ENCODE data around the gene KLF9. TPM values are rescaled to one million over a fixed set of nuclear protein-coding genes. Genes with fewer than 3 reads are reported as not detected.

KLF9 gene
- total RNA-seq, 2 experiments from 2014 or later = 132 to 135 TPM

DNA sequence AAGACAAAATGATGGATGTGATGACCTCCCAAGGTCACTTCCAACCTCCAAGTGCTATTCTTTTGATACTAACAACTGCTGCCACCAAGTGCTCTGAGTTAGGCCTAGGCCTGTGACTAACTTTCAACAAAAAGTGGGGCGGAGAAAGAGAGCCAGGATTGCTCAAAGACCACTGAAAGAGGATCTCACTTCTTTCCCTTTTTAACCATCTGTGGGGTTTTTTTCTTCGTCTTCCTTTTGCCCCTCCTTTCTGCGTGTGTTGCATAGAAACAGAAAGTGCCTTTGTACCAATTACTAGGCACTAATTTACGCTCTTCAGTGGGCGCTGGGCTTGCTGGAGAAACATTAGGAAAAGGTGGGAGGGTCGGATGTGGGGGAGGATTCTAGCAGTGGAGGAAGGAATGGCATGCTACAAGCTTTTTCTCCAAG lies 8.0 kb downstream of the KLF9 start:
- no peak for ATAC-seq (ENCODE audit: poor library complexity)
- Mint-ChIP-seq H3K27ac (peak overlapping the region; percentile 71), H3K4me1 (ENCODE audit: low read depth) (peaks cover 88% of the 10 kb centered on the region), H3K27me3 (no peaks in the 10 kb centered on the region), H3K36me3 (ENCODE audit: low read depth) (peaks cover 16% of the 10 kb centered on the region), H3K9me3 (no peaks in the 10 kb centered on the region), H3K4me3 (peak overlapping the region; percentile 73)
- TF ChIP-seq, protein P1, sequence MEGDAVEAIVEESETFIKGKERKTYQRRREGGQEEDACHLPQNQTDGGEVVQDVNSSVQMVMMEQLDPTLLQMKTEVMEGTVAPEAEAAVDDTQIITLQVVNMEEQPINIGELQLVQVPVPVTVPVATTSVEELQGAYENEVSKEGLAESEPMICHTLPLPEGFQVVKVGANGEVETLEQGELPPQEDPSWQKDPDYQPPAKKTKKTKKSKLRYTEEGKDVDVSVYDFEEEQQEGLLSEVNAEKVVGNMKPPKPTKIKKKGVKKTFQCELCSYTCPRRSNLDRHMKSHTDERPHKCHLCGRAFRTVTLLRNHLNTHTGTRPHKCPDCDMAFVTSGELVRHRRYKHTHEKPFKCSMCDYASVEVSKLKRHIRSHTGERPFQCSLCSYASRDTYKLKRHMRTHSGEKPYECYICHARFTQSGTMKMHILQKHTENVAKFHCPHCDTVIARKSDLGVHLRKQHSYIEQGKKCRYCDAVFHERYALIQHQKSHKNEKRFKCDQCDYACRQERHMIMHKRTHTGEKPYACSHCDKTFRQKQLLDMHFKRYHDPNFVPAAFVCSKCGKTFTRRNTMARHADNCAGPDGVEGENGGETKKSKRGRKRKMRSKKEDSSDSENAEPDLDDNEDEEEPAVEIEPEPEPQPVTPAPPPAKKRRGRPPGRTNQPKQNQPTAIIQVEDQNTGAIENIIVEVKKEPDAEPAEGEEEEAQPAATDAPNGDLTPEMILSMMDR (IDR thresholded peaks at IDR 0.05) = no peak
- H3K4me3 ChIP-seq (ENCODE audit: low read length) = peak overlapping the region; percentile 8
- intact Hi-C loops (cut with DNase I, micrococcal nuclease) = loop anchor here in 1 of 2 experiments (10.0 kb wide), 1 partner anchor 52 kb away; no protein-coding TSS in a partner anchor
- ChIA-PET CTCF (interaction anchor here (2.2 kb wide), 1 partner anchor 15 kb away, joined by 7 read pairs; no protein-coding TSS in a partner anchor), POLR2A (interaction anchor here (0.6 to 8.8 kb wide), 3 partner anchors 6 to 1377 kb away, joined by 3 to 91 read pairs (median 71); partner anchors contain the start of gene KLF9)
- no peaks in the 10 kb centered on the region for H3K27me3 ChIP-seq (ENCODE audit: control insufficient read depth in 1 of 2, insufficient read depth in 2 of 2, low read length in 2 of 2)
- DNase-seq = peak in 3 of 14 experiments; percentile 50 to 58 (median 56)
- H3K36me3 ChIP-seq (ENCODE audit: insufficient read depth, low read length) = no peaks in the 10 kb centered on the region
- H3K9me3 ChIP-seq (ENCODE audit: control insufficient read depth in 1 of 2, insufficient read depth in 1 of 2, low read length in 2 of 2) = no peaks in the 10 kb centered on the region
- H3K4me1 ChIP-seq (ENCODE audit: insufficient read depth, low read length) = peaks cover 73% of the 10 kb centered on the region
- no peak overlapping the region for H3K27ac ChIP-seq (ENCODE audit: low read depth in 1 of 2, low read length in 2 of 2)

DNA sequence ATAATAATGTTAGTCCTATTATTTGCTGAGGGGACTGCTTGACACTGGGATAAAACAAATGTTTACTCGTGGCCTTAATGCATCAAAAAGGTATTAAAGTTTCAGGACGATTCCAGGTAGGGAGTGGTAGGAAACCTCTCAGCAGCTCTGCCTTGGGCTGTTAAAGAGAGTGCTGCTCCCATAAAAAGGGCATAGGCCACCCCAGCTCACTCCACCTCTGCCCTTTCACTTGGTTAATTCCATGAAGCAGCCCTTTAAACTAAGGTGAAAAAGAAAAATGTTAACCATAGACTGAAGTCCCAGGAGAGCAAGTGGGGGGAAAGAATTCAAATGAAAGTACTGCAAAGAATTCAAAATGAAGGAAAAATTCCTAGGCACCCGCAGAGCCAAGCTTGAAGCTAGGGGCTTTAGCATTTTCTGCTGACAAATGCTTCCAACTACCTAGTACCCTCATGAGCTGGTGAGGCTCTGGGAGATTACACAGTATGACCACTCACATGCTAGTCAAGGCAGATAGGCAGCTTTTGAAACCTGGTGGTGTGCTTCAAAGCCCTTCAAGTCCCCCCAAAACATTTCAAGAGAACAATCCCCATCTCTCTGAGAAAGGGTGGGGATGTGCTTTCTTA lies 8.5 kb downstream of the KLF9 start:
- ChIA-PET POLR2A (interaction anchor here (7.9 to 8.8 kb wide), 2 partner anchors 7 to 14 kb away, joined by 71 to 91 read pairs; partner anchors contain the start of gene KLF9), CTCF (interaction anchor here (2.2 kb wide), 1 partner anchor 15 kb away, joined by 7 read pairs; no protein-coding TSS in a partner anchor)
- Histone ChIP-seq H3K36me3 (ENCODE audit: insufficient read depth, low read length) (no peaks in the 10 kb centered on the region), H3K27ac (ENCODE audit: low read depth in 1 of 2, low read length in 2 of 2) (no peak overlapping the region), H3K9me3 (ENCODE audit: control insufficient read depth in 1 of 2, insufficient read depth in 1 of 2, low read length in 2 of 2) (no peaks in the 10 kb centered on the region), H3K4me1 (ENCODE audit: insufficient read depth, low read length) (peaks cover 69% of the 10 kb centered on the region), H3K27me3 (ENCODE audit: control insufficient read depth in 1 of 2, insufficient read depth in 2 of 2, low read length in 2 of 2) (no peaks in the 10 kb centered on the region), H3K4me3 (ENCODE audit: low read length) (no peak overlapping the region)
- Mint-ChIP-seq H3K27me3 (no peaks in the 10 kb centered on the region), H3K36me3 (ENCODE audit: low read depth) (peaks cover 12% of the 10 kb centered on the region), H3K9me3 (no peaks in the 10 kb centered on the region), H3K4me1 (ENCODE audit: low read depth) (peaks cover 83% of the 10 kb centered on the region), H3K27ac (peak overlapping the region; percentile 71), H3K4me3 (peak overlapping the region; percentile 73)
- TF ChIP-seq, protein P1 (IDR thresholded peaks at IDR 0.05) = no peak
- DNase-seq = no peak
- intact Hi-C loops (cut with DNase I, micrococcal nuclease) = loop anchor here in 1 of 2 experiments (10.0 kb wide), 1 partner anchor 51 kb away; no protein-coding TSS in a partner anchor
- ATAC-seq (ENCODE audit: poor library complexity) = no peak

DNA sequence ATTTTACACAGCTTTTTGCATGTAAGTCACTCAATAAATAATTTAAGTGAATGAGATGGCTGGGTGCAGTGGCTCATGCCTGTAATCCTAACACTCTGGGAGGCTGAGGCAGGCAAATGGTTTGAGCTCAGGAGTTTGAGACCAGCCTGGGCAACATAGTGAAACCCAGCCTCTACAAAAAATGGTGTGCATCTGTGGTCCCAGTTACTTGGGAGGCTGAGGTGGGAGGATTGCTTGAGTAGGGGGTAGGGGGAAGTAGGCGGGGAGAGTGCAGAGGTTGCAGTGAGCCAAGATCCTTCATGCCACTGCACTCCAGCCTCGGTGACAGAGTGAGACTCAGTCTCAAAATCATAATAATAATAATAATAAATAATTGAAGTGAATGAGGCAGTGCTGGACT lies 10.2 kb downstream of the KLF9 start:
- Histone ChIP-seq H3K27me3 (ENCODE audit: control insufficient read depth in 1 of 2, insufficient read depth in 2 of 2, low read length in 2 of 2) (no peaks in the 10 kb centered on the region), H3K4me1 (ENCODE audit: insufficient read depth, low read length) (peaks cover 72% of the 10 kb centered on the region), H3K4me3 (ENCODE audit: low read length) (no peak overlapping the region), H3K9me3 (ENCODE audit: control insufficient read depth in 1 of 2, insufficient read depth in 1 of 2, low read length in 2 of 2) (no peaks in the 10 kb centered on the region), H3K36me3 (ENCODE audit: insufficient read depth, low read length) (no peaks in the 10 kb centered on the region), H3K27ac (ENCODE audit: low read depth in 1 of 2, low read length in 2 of 2) (no peak overlapping the region)
- Mint-ChIP-seq H3K27me3 (no peaks in the 10 kb centered on the region), H3K27ac (peak overlapping the region; percentile 56), H3K36me3 (ENCODE audit: low read depth) (peaks cover 4% of the 10 kb centered on the region), H3K4me1 (ENCODE audit: low read depth) (peaks cover 83% of the 10 kb centered on the region), H3K4me3 (no peak overlapping the region), H3K9me3 (no peaks in the 10 kb centered on the region)
- POLR2A ChIA-PET = interaction anchor here (7.9 to 8.8 kb wide), 2 partner anchors 8 to 16 kb away, joined by 71 to 91 read pairs; partner anchors contain the start of gene KLF9
- intact Hi-C loops (cut with DNase I, micrococcal nuclease) = loop anchor here in 1 of 2 experiments (10.0 kb wide), 1 partner anchor 49 kb away; no protein-coding TSS in a partner anchor
- DNase-seq (no peak), ATAC-seq (ENCODE audit: poor library complexity) (no peak)
- TF ChIP-seq, protein P1 (IDR thresholded peaks at IDR 0.05) = no peak
- CTCF ChIA-PET = interaction anchor here (1.3 to 2.2 kb wide), 2 partner anchors 11 to 17 kb away, joined by 3 to 7 read pairs; no protein-coding TSS in a partner anchor
